Large intestine (tissue), 12 donors: ENCODE measurements around the gene CENPQ. TPM values are rescaled to one million over a fixed set of nuclear protein-coding genes. Genes with fewer than 3 reads are reported as not detected.
A peak's percentile ranks its signal among the peaks of the same experiment; 100 is the strongest.

Source experiments
- DNase-seq, 2 donors: peaks; one replicate each; pipeline versions ENCODE4 v3.0.0 to v3.0.0-alpha.2; 2013
- H3K27ac ChIP-seq: one replicate; pipeline ENCODE4 v1.5.1; 2013; ENCODE audit warnings: low read length
- H3K27me3 ChIP-seq: 2 replicates; pipeline ENCODE4 v1.6.1; 2013; ENCODE audit warnings: low read length; ENCODE audit not compliant: control insufficient read depth, insufficient read depth
- H3K36me3 ChIP-seq: 2 replicates; pipeline ENCODE4 v1.6.1; 2013; ENCODE audit warnings: low read length; ENCODE audit not compliant: control insufficient read depth, insufficient read depth
- H3K4me1 ChIP-seq: one replicate; pipeline ENCODE4 v1.6.1; 2013; ENCODE audit warnings: low read length; ENCODE audit not compliant: control insufficient read depth, insufficient read depth
- H3K4me3 ChIP-seq: one replicate; pipeline ENCODE4 v1.5.1; 2013; ENCODE audit warnings: low read length
- H3K9me3 ChIP-seq: one replicate; pipeline ENCODE4 v1.6.1; 2013; ENCODE audit warnings: mild to moderate bottlenecking, low read depth, low read length, moderate library complexity; ENCODE audit not compliant: control insufficient read depth
- WGBS: methylation state at CpG from one replicate; pipeline ENCODE4 v1.1.5; 2013; ENCODE audit warnings: low lambda C conversion rate; ENCODE audit not compliant: insufficient coverage; 5-methylcytosine and 5-hydroxymethylcytosine counted together
- long read RNA-seq, 11 donors: transcript quantifications; one replicate each; lab custom pipeline, GENCODE V29; 2026
- polyA plus RNA-seq: library from polyadenylated mRNA; unstranded; fragments of 120-200 nt; gene quantifications from one replicate; pipeline ENCODE4 v1.2.1, GENCODE V29; 2013

Gene CENPQ
- 7.3 TPM for polyA plus RNA-seq
- long read RNA-seq, donor 1 = 0 reads
- long read RNA-seq, donor 2, partial matches to known transcripts = 0 of 2 reads
- long read RNA-seq, donor 2, other reads (novel, unspliced or antisense) = 0 of 2 reads
- long read RNA-seq, donor 3, partial matches to known transcripts = 0 of 1 reads
- long read RNA-seq, donor 3, other reads (novel, unspliced or antisense) = 0 of 1 reads
- long read RNA-seq, donor 4 = 0 reads
- long read RNA-seq, donor 5, partial matches to known transcripts = 0 of 1 reads
- long read RNA-seq, donor 5, other reads (novel, unspliced or antisense) = 0 of 1 reads
- long read RNA-seq, donor 6 = 0 reads
- long read RNA-seq, donor 7, partial matches to known transcripts = 0 of 1 reads
- long read RNA-seq, donor 7, other reads (novel, unspliced or antisense) = 0 of 1 reads
- long read RNA-seq, donor 8, partial matches to known transcripts = 0 of 1 reads
- long read RNA-seq, donor 8, other reads (novel, unspliced or antisense) = 0 of 1 reads
- long read RNA-seq, donor 9, partial matches to known transcripts = 0 of 1 reads
- long read RNA-seq, donor 9, other reads (novel, unspliced or antisense) = 0 of 1 reads
- long read RNA-seq, donor 10, partial matches to known transcripts = 0 of 2 reads
- long read RNA-seq, donor 10, other reads (novel, unspliced or antisense) = 0 of 2 reads
- long read RNA-seq, donor 11, partial matches to known transcripts = 0 of 1 reads
- long read RNA-seq, donor 11, other reads (novel, unspliced or antisense) = 0 of 1 reads

DNA sequence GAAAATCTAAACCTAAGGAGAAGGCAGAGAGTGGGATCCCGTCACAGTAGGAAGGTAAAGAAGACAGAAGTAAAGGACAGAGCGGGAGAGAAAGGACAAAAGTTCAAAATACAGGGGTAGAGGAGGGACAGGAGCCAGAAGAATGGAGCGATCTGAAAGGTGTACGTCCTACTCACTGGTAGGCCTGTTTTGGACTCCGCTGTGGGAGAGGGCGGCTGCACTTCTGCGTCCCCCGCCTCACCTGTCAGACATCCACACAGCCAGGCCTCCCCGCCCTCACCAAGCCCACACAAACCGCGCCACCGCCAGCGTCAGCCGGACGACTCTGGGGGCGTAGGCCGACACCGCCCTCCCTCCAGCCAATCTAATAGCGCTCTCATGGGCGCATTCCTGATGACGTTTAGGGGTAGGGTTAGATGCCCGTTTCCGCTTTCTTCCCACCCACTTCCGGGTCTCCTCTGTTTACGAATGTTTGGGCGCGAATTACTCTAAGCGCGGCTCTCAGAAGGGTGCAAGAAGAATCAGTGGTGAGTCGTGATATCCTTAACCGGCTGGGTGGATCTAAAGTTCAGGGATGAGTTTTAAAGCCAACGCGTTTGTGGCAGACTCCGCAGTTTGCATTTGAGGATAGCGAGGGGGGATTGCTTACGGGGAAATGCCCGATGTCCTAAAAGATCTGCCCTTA lies at the start of gene CENPQ, which contains the start of gene MMUT:
TSS of gene CENPQ (plus strand) at position 444 of the 685 bp plus-strand sequence. CDS start 6,807 bp downstream, outside the sequence.
TSS of gene MMUT (minus strand) at position 327 of the 685 bp plus-strand sequence. CDS start 3,787 bp downstream, outside the sequence.
- H3K27me3 ChIP-seq = no peaks in the 10 kb centered on the region
- peak; percentile 96 to 97 for DNase-seq
- peaks cover 7% of the 10 kb centered on the region for H3K4me1 ChIP-seq
- no peaks in the 10 kb centered on the region for H3K9me3 ChIP-seq
- H3K27ac ChIP-seq = peak within 1 kb of the TSS; percentile 95
- 0% methylated on average over 1 of the region's 37 CpGs for WGBS
- H3K4me3 ChIP-seq = peak within 1 kb of the TSS; percentile 71
- peaks cover 4% of the 10 kb centered on the region for H3K36me3 ChIP-seq

GRCh38 chr6:49415358-49415757 lies 47.8 kb upstream of the CENPQ start:
- Histone ChIP-seq H3K9me3 (no peaks in the 10 kb centered on the region), H3K27ac (no peak overlapping the region), H3K27me3 (no peaks in the 10 kb centered on the region), H3K4me1 (no peaks in the 10 kb centered on the region), H3K36me3 (no peaks in the 10 kb centered on the region), H3K4me3 (no peak overlapping the region)
- no peak for DNase-seq
- WGBS = 83% methylated on average over 1 of the region's 1 CpG

- DNase-seq = no peak
- 90% methylated on average over 1 of the region's 4 CpGs for WGBS
- H3K4me1 ChIP-seq = no peaks in the 10 kb centered on the region
Measured at GRCh38 chr6:49416195-49416594, 47.0 kb upstream of the CENPQ start.

DNA sequence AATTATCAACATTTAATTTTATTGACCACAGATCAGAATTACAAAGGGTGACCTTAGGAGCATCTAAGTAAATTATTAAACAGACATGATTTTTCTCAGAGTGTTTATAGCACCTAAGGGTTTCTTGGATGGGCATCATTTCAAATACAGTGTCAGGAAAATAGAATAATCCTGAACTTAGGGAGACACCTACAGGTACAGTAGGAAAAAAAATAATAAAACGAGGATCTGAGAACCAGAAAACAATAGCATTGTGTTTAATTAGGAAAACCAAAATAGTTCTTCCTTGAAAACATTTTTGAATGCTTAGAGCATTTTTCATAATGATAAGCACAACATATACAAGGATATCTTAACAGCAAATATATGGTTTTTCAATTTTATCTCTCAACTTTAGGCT lies 39.4 kb upstream of the CENPQ start:
- Histone ChIP-seq H3K27ac (no peak overlapping the region), H3K27me3 (no peaks in the 10 kb centered on the region), H3K36me3 (no peaks in the 10 kb centered on the region), H3K4me3 (no peak overlapping the region), H3K4me1 (no peaks in the 10 kb centered on the region), H3K9me3 (no peaks in the 10 kb centered on the region)
- 20% methylated on average over 1 of the region's 1 CpG for WGBS
- DNase-seq = no peak

More at GRCh38 chr6:49416195-49416594, 47.0 kb upstream of the CENPQ start:
- H3K27ac ChIP-seq = no peak overlapping the region
- H3K36me3 ChIP-seq = no peaks in the 10 kb centered on the region
- no peaks in the 10 kb centered on the region for H3K27me3 ChIP-seq
- H3K4me3 ChIP-seq = no peak overlapping the region
- H3K9me3 ChIP-seq = no peaks in the 10 kb centered on the region

GRCh38 chr6:49430187-49430586 lies 33.0 kb upstream of the CENPQ start:
- no peaks in the 10 kb centered on the region for H3K4me1 ChIP-seq
- WGBS = no CpG with 5 or more reads among the region's 2 CpGs
- H3K4me3 ChIP-seq = no peak overlapping the region
- no peaks in the 10 kb centered on the region for H3K9me3 ChIP-seq
- H3K27me3 ChIP-seq = no peaks in the 10 kb centered on the region
- no peak for DNase-seq
- peaks cover 16% of the 10 kb centered on the region for H3K36me3 ChIP-seq
- no peak overlapping the region for H3K27ac ChIP-seq

DNA sequence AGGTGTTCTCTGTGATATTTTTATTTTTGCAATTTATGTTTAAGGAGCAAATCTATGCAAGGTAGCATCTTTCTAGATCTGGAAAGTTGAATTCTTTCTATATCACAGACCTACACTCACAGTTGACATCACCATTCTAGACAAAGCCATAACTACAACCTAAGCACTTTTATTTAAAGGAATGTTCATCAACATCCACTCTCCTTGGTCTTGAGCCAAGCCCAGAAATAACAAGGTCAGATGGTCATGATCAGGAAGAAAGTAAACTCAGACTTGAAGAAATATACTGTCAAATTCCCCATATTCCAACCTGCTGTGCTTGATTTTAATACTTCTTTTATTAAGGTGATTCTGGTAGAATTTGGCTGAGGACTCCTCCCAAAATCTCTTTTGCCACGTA lies 32.3 kb upstream of the CENPQ start:
- no peak for DNase-seq
- WGBS = 100% methylated on average over 1 of the region's 1 CpG
- H3K27me3 ChIP-seq = no peaks in the 10 kb centered on the region
- no peak overlapping the region for H3K4me3 ChIP-seq
- H3K4me1 ChIP-seq = no peaks in the 10 kb centered on the region
- H3K27ac ChIP-seq = no peak overlapping the region
- H3K36me3 ChIP-seq = peaks cover 20% of the 10 kb centered on the region
- no peaks in the 10 kb centered on the region for H3K9me3 ChIP-seq

DNA sequence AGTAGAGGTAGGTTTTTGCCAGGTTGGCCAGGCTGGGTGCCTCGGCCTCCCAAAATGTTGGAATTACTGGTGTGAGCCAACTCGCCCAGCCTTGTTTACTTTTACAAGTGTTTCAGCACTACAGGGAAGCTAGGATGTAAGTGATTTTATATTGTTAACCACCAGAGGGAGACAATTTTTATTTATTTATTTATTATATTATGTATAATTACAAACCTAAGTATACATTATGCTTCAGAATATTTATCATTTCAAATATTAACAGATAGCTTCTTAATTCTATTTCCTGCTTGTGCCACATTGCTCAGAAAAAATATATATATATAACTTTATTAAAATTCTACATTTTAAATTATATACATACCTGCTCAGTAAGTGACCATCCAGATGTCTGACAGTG lies 9.9 kb upstream of the CENPQ start:
- no peak overlapping the region for H3K27ac ChIP-seq
- H3K4me3 ChIP-seq = no peak overlapping the region
- H3K9me3 ChIP-seq = no peaks in the 10 kb centered on the region
- H3K27me3 ChIP-seq = no peaks in the 10 kb centered on the region
- DNase-seq = no peak
- H3K36me3 ChIP-seq = peaks cover 35% of the 10 kb centered on the region
- WGBS = no CpG with 5 or more reads among the region's 2 CpGs
- no peaks in the 10 kb centered on the region for H3K4me1 ChIP-seq

DNA sequence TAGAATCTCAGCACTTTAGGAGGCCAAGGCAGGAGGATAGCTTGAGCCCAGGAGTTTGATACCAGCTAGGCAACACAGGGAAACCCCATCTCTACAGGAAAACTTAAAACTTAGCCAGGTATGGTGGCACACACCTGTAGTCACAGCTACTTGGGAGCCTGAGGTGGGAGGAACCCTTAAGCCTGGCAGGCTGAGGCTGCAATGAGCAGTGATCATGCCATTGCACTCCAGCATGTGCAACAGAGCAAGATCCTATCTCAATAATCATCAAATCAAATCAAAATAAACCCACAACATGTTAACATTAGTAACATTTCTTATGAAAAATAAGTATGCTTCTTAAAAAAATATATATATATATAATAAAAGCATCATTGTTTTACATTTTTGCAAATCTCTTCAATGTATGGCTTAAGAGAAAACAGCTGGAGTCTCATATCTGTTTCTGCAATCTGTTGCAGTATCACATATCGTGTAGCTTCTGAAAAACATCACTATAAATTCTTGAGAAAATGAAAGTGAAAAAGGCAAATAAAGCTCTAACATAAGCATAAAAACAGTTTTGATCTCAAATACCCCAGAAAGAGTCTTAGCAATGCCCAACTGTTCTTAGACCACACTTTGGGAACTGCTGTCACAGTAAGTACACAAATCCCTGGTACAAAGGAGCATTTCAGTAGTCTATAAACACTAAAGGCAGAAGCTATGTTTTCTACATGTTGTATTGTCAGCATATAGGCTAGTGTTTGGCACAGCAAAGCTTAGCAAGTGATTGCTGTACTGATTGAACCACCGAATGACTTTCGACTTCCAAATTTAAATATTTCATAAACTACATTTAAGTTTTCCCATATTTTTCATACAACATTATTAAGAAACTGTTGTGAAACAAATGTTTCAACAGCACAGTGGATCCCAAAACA lies 8.1 kb upstream of the CENPQ start:
- DNase-seq = no peak
- Histone ChIP-seq H3K27ac (no peak overlapping the region), H3K27me3 (no peaks in the 10 kb centered on the region), H3K9me3 (no peaks in the 10 kb centered on the region), H3K4me3 (no peak overlapping the region), H3K4me1 (no peaks in the 10 kb centered on the region), H3K36me3 (peaks cover 30% of the 10 kb centered on the region)
- WGBS = 100% methylated on average over 1 of the region's 3 CpGs

GRCh38 chr6:49457771-49458170 lies 5.4 kb upstream of the CENPQ start:
- Histone ChIP-seq H3K4me3 (no peak overlapping the region), H3K27me3 (no peaks in the 10 kb centered on the region), H3K9me3 (no peaks in the 10 kb centered on the region), H3K36me3 (peaks cover 23% of the 10 kb centered on the region), H3K27ac (no peak overlapping the region), H3K4me1 (peaks cover 4% of the 10 kb centered on the region)
- WGBS = no CpG with 5 or more reads among the region's 4 CpGs
- no peak for DNase-seq
